GM21515 (cell line): ENCODE data around the gene RAB4A.
"Not testable (repeated sequence)": the region's sequence is repeated elsewhere in the genome, so short reads cannot be mapped to it uniquely, and the experiment has no call there.

Experiments used
- ATAC-seq: cut with Tn5 transposase; IDR thresholded peaks from one replicate; pipeline ENCODE4 v1.9.1; 2021; ENCODE audit not compliant: unreplicated experiment

Gene RAB4A

GRCh38 chr1:229271448-229272159 is 693 bp downstream of the RAB4A start:
- peak; percentile 55 for ATAC-seq

DNA sequence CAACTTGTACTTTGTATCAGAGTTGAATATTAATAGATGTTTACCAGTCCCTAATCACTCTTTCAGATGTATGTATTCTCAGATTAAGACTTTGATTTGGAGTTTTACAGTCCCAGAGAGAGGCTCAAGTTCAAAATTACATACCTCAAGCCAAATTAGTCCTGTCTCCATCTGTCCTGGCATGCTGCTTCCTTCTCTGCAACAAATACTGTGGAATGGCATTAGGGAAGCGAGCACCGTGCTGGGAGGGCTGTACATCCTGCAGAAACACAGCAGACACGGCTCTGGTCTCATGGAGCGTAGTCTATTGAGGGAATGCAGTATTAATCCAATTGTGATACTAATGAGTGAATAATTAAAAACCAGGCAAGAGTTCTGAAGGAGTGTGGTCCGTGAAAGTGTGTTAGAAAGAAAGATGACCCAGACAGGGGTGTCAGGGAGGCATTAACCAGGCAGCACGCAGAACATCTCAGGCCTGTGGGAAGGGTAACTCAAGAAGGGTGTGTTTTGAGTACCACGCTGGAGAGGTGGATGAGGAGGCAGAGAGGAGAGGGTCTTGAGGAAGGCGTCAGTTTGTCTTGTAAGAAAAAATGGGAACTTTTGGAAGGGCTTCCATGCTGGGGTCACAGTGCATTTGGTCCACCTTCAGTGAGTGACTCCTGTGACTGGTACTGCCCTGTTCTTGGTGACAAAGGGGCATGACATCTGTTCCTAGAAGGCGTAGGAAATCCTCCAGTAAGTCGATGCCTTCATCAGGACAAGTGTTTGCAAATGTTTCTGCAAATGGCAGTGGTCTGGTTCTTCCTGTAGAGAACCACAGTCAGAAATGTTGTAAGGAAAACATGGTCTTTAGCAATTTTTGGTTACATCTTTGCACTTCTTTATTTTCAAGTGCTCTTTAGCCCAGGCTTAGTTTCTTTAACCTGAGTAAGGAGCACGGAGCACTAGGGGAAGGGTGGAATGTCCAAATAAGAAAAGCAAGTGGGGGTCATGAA is 1.6 kb downstream of the RAB4A start:
- ATAC-seq = no peak

GRCh38 chr1:229273507-229274232 is 2.8 kb downstream of the RAB4A start:
- ATAC-seq = no peak

DNA sequence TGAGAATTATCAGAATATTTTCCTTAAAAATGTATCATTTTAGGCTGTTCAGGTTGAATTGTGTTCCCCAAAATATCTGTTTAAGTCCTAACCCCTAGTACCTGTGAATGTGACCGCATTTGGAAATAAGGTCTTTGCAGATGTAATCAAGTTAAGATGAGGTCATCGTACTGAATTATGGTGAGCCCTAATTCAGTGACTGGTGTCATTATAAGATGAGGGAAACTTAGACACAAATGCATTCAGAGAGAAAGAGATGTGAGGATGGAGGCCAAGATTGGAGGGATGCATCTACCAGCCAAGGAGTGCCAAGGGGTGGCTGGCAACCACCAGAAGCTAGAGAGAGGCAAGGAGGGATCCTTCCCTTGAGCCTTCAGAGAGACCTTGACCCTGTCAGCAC is 4.1 kb downstream of the RAB4A start:
- no peak for ATAC-seq

DNA sequence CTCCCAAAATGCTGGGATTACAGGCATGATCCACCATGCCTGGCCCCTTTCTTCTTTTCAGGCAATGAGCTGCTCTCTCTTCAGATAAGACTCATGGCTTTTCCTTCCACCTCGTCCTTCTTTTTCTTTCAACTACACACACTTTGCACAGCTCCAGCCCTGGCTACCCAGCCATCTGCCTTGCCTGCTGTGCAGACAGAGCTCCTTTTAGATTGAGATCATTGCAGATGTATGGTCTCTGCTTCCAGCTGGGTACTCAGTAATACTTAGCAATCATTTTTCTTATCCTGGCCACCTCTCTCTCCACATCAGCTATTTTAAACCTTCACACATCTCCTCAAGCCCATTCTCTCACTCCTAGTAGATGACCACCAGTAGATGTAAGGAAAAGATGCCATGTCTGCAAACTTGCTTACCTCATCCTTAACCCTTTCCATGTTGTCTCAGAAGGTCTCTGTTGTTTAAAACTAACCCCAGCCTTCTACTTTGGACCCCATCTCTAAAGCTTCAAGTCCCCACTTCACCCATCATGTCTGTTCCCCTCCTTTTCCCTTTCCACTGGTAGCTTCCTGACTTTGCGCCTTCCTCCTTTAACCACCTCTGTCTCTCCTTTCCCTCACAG is 7.3 kb downstream of the RAB4A start:
- no peak for ATAC-seq

GRCh38 chr1:229279242-229279641 is 8.3 kb downstream of the RAB4A start:
- ATAC-seq = no peak

GRCh38 chr1:229280037-229280828 is 9.3 kb downstream of the RAB4A start:
- ATAC-seq = no peak

DNA sequence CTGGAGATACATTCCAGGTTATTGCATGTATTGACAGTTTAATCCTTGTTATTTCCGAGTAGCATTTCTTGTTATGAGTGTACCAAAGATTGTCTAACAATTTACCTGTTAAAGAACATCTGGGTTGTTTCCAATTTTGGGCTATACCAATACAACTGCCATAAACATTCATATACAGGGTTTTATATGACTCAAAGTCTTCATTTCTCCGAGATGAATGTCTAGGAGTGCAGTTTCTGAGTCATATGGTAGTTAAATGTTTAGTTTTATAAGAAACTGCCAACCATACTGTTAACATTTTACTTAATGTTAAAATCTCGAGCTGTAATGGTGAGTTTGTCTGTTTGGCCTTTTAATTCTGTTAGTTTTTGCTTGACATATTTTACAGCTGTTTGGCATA is 10.0 kb downstream of the RAB4A start:
- no peak for ATAC-seq

GRCh38 chr1:229281339-229281926 is 10.5 kb downstream of the RAB4A start:
- ATAC-seq = no peak

GRCh38 chr1:229282295-229282823 is 11.4 kb downstream of the RAB4A start:
- ATAC-seq = no peak

- ATAC-seq = no peak
Measured at GRCh38 chr1:229283183-229283611, 12.3 kb downstream of the RAB4A start.

DNA sequence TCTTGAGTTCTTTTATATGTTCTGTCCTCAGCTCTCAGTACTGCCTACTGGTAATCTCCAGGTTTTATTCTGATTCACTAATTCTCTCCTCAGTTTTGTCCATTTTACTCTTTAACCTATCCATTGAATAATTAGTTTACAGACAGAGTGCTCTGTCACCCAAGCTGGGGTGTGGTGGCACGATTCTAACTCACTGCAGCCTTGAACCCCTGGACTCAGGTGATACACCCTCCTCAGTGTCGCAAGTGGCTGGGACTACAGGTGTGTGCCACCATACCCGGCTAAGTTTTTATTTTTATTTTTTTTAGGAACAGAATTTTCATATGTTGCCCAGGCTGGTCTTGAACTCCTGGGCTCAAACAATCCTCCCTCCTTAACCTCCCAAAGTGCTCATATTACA is 14.0 kb downstream of the RAB4A start:
- ATAC-seq = no peak

GRCh38 chr1:229285440-229285839 is 14.5 kb downstream of the RAB4A start:
- no peak for ATAC-seq

GRCh38 chr1:229286099-229286766 is 15.3 kb downstream of the RAB4A start:
- no peak for ATAC-seq

GRCh38 chr1:229287267-229287666 is 16.4 kb downstream of the RAB4A start:
- no peak for ATAC-seq

- ATAC-seq = no peak
Measured at GRCh38 chr1:229288516-229288915, 17.6 kb downstream of the RAB4A start.

GRCh38 chr1:229291686-229292085 is 20.8 kb downstream of the RAB4A start:
- ATAC-seq = not testable (repeated sequence)

DNA sequence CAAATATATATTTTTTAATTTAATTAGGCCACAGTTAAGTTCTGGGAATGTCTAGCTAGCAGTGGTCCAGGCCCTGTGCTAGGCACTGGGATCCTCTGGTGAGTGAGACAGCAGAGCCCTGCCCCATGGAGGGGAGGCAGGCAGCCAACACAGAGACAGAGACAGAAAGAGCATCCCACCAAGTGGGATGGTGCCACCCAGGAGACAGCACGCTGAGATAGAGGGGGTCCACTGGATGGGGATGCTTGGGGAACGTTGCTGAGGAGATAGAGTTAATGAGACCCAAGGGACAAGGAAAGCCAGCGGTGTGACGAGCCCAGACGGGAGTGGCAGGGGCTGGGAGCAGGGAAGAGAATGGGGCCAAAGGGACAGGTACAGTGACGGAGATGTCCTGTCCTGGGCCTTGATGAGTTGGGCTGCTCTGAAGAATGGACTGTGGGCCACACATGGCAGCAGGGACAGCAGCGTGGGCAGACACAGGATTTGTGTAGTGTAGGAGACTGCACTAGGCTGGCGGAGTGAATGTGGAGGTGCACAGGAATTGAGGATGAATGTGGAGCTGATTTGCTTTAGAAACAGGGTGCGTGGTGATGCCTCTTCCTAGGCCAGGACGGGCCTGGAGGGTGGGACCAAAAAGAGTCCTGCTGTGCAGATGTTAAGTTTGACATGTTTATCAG is 22.8 kb downstream of the RAB4A start:
- no peak for ATAC-seq
